Kidney glomerular epithelial cell (primary cell): ENCODE data around the gene ESR1.
"Not testable (repeated sequence)": the region's sequence is repeated elsewhere in the genome, so short reads cannot be mapped to it uniquely, and the experiment has no call there.

Experiments used
- DNase-seq: peaks from one replicate; lab custom pipeline; 2025; lab: John Stamatoyannopoulos, UW

The ESR1 gene

GRCh38 chr6:151975795-151976194, 168.3 kb downstream of the ESR1 start:
- DNase-seq: no peak

- DNase-seq: not testable (repeated sequence)
Measured at GRCh38 chr6:151988199-151988598, 180.7 kb downstream of the ESR1 start.

GRCh38 chr6:151992091-151992490, 184.6 kb downstream of the ESR1 start:
- DNase-seq: no peak

- no peak for DNase-seq
Measured at GRCh38 chr6:151993364-151993763, 185.9 kb downstream of the ESR1 start.

GRCh38 chr6:151998784-151999183, 191.3 kb downstream of the ESR1 start:
- no peak for DNase-seq

GRCh38 chr6:151999194-151999593, 191.7 kb downstream of the ESR1 start:
- no peak for DNase-seq

GRCh38 chr6:152001408-152001807, 193.9 kb downstream of the ESR1 start:
- DNase-seq: no peak

- no peak for DNase-seq
Measured at GRCh38 chr6:152002306-152002705, 194.8 kb downstream of the ESR1 start.

GRCh38 chr6:152004036-152004566, 196.6 kb downstream of the ESR1 start:
- DNase-seq: no peak

GRCh38 chr6:152004896-152005295, 197.4 kb downstream of the ESR1 start:
- DNase-seq: no peak

- no peak for DNase-seq
Measured at GRCh38 chr6:152008779-152009178, 201.3 kb downstream of the ESR1 start.

GRCh38 chr6:152012227-152012626, 204.7 kb downstream of the ESR1 start:
- DNase-seq: no peak

- DNase-seq: no peak
Measured at GRCh38 chr6:152018876-152019275, 211.4 kb downstream of the ESR1 start.

GRCh38 chr6:152022303-152022702, 214.8 kb downstream of the ESR1 start:
- no peak for DNase-seq

- no peak for DNase-seq
Measured at GRCh38 chr6:152023613-152024012, 216.1 kb downstream of the ESR1 start.

GRCh38 chr6:152026291-152026690, 218.8 kb downstream of the ESR1 start:
- DNase-seq: no peak

- DNase-seq: not testable (repeated sequence)
Measured at GRCh38 chr6:152026744-152027143, 219.3 kb downstream of the ESR1 start.

- not testable (repeated sequence) for DNase-seq
Measured at GRCh38 chr6:152033765-152034164, 226.3 kb downstream of the ESR1 start.

GRCh38 chr6:152034631-152035030, 227.1 kb downstream of the ESR1 start:
- DNase-seq: no peak

GRCh38 chr6:152046118-152046517, 238.6 kb downstream of the ESR1 start:
- DNase-seq: no peak

GRCh38 chr6:152048921-152049320, 241.4 kb downstream of the ESR1 start:
- no peak for DNase-seq

- DNase-seq: no peak
Measured at GRCh38 chr6:152049502-152049901, 242.0 kb downstream of the ESR1 start.

GRCh38 chr6:152050451-152051195, 243.1 kb downstream of the ESR1 start:
- no peak for DNase-seq

GRCh38 chr6:152052061-152052460, 244.6 kb downstream of the ESR1 start:
- no peak for DNase-seq
